SK-N-SH treated with all-trans-retinoic acid at 6 μM for 48 hours (cell line): Measurements from ENCODE around the gene CSH1.

Experiments used
- ATAC-seq: fragments of 200-7000 bp; cut with Tn5 transposase; 3 replicates; pipeline ENCODE4 v1.9.1; 2020; ENCODE audit warnings: mild to moderate bottlenecking, moderate library complexity
- ARNTL ChIP-seq: fragments of 450-650 bp; formaldehyde crosslinking; IDR thresholded peaks from 2 replicates; pipeline ENCODE4 v1.5.0; 2020; ENCODE audit warnings: low read depth, mild to moderate bottlenecking, moderate library complexity, borderline replicate concordance
- BACH2 ChIP-seq: fragments of 250-450 bp; sonication (Bioruptor Pico); IDR thresholded peaks from 2 replicates; pipeline ENCODE4 v1.9.0; 2021; ENCODE audit warnings: mild to moderate bottlenecking, borderline replicate concordance
- CSDC2 ChIP-seq: fragments of 250-450 bp; sonication (Bioruptor Pico); IDR thresholded peaks from 2 replicates; pipeline ENCODE4 v1.5.0; 2020; ENCODE audit warnings: mild to moderate bottlenecking, moderate library complexity
- GLIS3 ChIP-seq: fragments of 250-450 bp; sonication (Bioruptor Pico); IDR thresholded peaks from 2 replicates; pipeline ENCODE4 v1.5.0; 2020; ENCODE audit warnings: mild to moderate bottlenecking, moderate library complexity
- ISL1 ChIP-seq: fragments of 250-450 bp; sonication (Bioruptor Pico); IDR thresholded peaks from 2 replicates; pipeline ENCODE4 v2.1.2; 2022; ENCODE audit warnings: mild to moderate bottlenecking, moderate library complexity
- OSR1 ChIP-seq: fragments of 250-450 bp; sonication (Bioruptor Pico); IDR thresholded peaks from 2 replicates; pipeline ENCODE4 v1.8.0; 2022; ENCODE audit warnings: moderate library complexity, mild to moderate bottlenecking, inconsistent platforms
- PATZ1 ChIP-seq: fragments of 250-450 bp; sonication (Bioruptor Pico); IDR thresholded peaks from 2 replicates; pipeline ENCODE4 v1.8.0; 2020; ENCODE audit warnings: mild to moderate bottlenecking, moderate library complexity, borderline replicate concordance
- POU6F1 ChIP-seq: fragments of 250-450 bp; sonication (Bioruptor Pico); IDR thresholded peaks from 2 replicates; pipeline ENCODE4 v1.8.0; 2021; ENCODE audit warnings: low read depth, mild to moderate bottlenecking, moderate library complexity, borderline replicate concordance
- PPARA ChIP-seq: fragments of 250-450 bp; sonication (Bioruptor Pico); IDR thresholded peaks from 2 replicates; pipeline ENCODE4 v1.5.0; 2020; ENCODE audit warnings: mild to moderate bottlenecking, borderline replicate concordance
- RARB ChIP-seq: fragments of 250-450 bp; sonication (Bioruptor Pico); IDR thresholded peaks from 2 replicates; pipeline ENCODE4 v1.8.0; 2021; ENCODE audit warnings: mild to moderate bottlenecking, moderate library complexity
- TCF4 ChIP-seq: fragments of 250-450 bp; sonication (Bioruptor Pico); IDR thresholded peaks from 2 replicates; pipeline ENCODE4 v1.8.0; 2021; ENCODE audit warnings: mild to moderate bottlenecking, moderate library complexity, borderline replicate concordance
- TOX ChIP-seq: fragments of 250-450 bp; sonication (Bioruptor Pico); IDR thresholded peaks from 2 replicates; pipeline ENCODE4 v1.8.0; 2021; ENCODE audit warnings: mild to moderate bottlenecking, moderate library complexity, borderline replicate concordance
- TSHZ2 ChIP-seq: fragments of 250-450 bp; sonication (Bioruptor Pico); IDR thresholded peaks from 2 replicates; pipeline ENCODE4 v1.5.0; 2020; ENCODE audit warnings: mild to moderate bottlenecking, moderate library complexity
- ZC3H10 ChIP-seq: fragments of 250-450 bp; sonication (Bioruptor Pico); IDR thresholded peaks from 2 replicates; pipeline ENCODE4 v1.5.1; 2021; ENCODE audit warnings: mild to moderate bottlenecking, moderate library complexity
- ZFP3 ChIP-seq: fragments of 250-450 bp; sonication (Bioruptor Pico); IDR thresholded peaks from 2 replicates; pipeline ENCODE4 v1.5.0; 2020; ENCODE audit warnings: mild to moderate bottlenecking, moderate library complexity
- ZFP30 ChIP-seq: fragments of 450-650 bp; formaldehyde crosslinking; IDR thresholded peaks from 2 replicates; pipeline ENCODE4 v1.5.0; 2022; ENCODE audit warnings: mild to moderate bottlenecking, moderate library complexity
- ZNF565 ChIP-seq: fragments of 450-650 bp; formaldehyde crosslinking; conservative IDR thresholded peaks from 2 replicates; pipeline ENCODE4 v1.5.0; 2020; ENCODE audit warnings: low read depth, mild to moderate bottlenecking, moderate library complexity
- ZNF70 ChIP-seq: fragments of 450-650 bp; formaldehyde crosslinking; IDR thresholded peaks from 2 replicates; pipeline ENCODE4 v1.5.0; 2020; ENCODE audit warnings: mild to moderate bottlenecking, moderate library complexity
- ZNF8 ChIP-seq: fragments of 450-650 bp; formaldehyde crosslinking; IDR thresholded peaks from 2 replicates; pipeline ENCODE4 v1.5.0; 2020; ENCODE audit warnings: mild to moderate bottlenecking, moderate library complexity

CSH1 gene

GRCh38 chr17:63942309-63942985 lies 46.1 kb upstream of the CSH1 start:
- no peak for ATAC-seq
- no peak for TF ChIP-seq PATZ1 (CRISPR knock-in tag)
- no peak for TF ChIP-seq PPARA (CRISPR knock-in tag)
- TF ChIP-seq OSR1 (CRISPR knock-in tag): no peak
- TF ChIP-seq ZNF565 (CRISPR knock-in tag): no peak
- no peak for TF ChIP-seq RARB
- no peak for TF ChIP-seq TSHZ2

GRCh38 chr17:63941751-63942150 lies 45.4 kb upstream of the CSH1 start:
- no peak for TF ChIP-seq ZFP30 (CRISPR knock-in tag)
- TF ChIP-seq TOX (CRISPR knock-in tag): no peak
- no peak for TF ChIP-seq CSDC2 (CRISPR knock-in tag)
- no peak for TF ChIP-seq TSHZ2
- no peak for TF ChIP-seq OSR1 (CRISPR knock-in tag)
- no peak for TF ChIP-seq PATZ1 (CRISPR knock-in tag)
- no peak for TF ChIP-seq TCF4 (CRISPR knock-in tag)
- no peak for TF ChIP-seq ZNF8 (CRISPR knock-in tag)
- TF ChIP-seq POU6F1 (CRISPR knock-in tag): no peak
- TF ChIP-seq ISL1: no peak
- no peak for TF ChIP-seq PPARA (CRISPR knock-in tag)
- TF ChIP-seq ARNTL (CRISPR knock-in tag): no peak
- TF ChIP-seq ZC3H10 (CRISPR knock-in tag): no peak
- TF ChIP-seq BACH2 (CRISPR knock-in tag): no peak
- no peak for TF ChIP-seq ZNF70
- no peak for TF ChIP-seq RARB
- no peak for TF ChIP-seq ZFP3
- TF ChIP-seq GLIS3 (CRISPR knock-in tag): no peak
- TF ChIP-seq, all 23 proteins: peak for 0

GRCh38 chr17:63941162-63941561 lies 44.8 kb upstream of the CSH1 start:
- no peak for ATAC-seq
- TF ChIP-seq ISL1 (no peak), BACH2 (CRISPR knock-in tag) (no peak), OSR1 (CRISPR knock-in tag) (no peak), PATZ1 (CRISPR knock-in tag) (no peak)

More at GRCh38 chr17:63941751-63942150, 45.4 kb upstream of the CSH1 start:
- ATAC-seq: no peak
